ENCODE results near the gene COL8A1.
A peak's percentile ranks its signal among the peaks of the same experiment; 100 is the strongest.

Gene COL8A1

DNA sequence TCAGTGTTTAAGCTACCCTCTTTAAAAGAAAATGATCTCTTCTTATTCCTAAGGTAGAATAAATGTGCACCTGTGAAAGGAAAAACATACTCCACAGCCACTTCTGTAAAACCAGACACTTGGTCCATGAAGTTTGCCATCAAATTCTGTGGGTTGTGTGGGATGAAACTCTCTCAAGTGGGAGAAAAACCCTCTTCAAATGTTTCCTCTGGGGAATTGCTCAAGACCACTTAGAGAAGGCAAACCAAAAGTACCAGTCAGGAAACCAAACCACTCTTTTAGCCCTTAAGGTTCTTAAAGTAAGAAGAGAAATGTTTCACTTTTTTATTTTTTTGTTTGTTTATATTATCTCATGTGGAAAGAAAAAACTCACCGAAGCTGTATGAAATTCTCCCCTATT, 1.2 kb downstream of the COL8A1 start:
- no peak for DNase-seq (ENCODE audit: low read depth, low spot score)

DNA sequence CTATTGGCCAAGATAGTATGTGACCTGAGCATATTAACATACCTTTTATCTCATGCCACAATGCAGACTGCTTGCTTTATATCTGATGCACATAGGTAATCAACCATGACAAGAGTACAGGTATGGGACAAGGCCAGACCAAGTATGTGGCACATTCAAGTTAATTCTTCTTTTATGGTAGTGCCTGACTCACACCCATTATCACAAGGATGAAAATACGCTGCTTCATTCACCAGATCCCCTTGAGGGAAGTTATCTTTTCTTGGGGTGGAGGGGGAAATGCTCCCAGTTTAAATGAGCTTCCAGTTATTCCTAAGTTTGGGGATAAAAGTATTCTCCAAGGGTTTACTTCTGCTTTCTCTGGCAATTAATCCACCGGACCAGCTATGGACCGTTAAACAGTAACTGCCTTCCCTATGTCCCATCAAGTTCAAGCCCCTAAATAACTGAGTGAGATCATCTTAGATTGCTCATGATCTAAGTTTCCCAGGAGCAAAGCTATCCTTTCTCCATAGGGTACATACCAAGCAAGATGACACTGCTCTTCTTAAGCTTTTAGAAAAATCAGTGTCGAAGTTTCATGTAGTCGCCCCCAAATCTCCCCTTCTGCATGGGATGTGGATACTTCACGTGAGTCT, 1.9 kb downstream of the COL8A1 start:
- DNase-seq (ENCODE audit: low read depth, low spot score): no peak

DNA sequence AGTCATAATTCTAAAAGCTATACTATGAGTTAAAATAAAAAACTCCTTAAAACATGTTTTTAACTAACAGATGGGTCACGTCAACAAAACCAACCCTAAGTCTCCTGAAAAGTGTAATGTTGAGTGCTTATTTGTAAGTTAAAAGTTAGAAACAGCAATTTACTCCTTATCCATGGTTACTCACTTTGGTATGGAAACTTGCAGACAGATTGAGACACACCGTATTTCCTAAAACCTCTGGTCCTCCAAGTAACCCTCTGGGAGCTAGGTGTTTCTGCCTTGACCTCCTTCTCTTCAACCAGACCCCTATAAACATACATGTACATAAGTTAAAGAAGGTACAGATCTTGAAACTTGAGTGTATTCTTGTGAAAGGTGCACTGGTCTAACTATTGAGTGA, 3.1 kb downstream of the COL8A1 start:
- no peak for DNase-seq (ENCODE audit: low read depth, low spot score)

DNA sequence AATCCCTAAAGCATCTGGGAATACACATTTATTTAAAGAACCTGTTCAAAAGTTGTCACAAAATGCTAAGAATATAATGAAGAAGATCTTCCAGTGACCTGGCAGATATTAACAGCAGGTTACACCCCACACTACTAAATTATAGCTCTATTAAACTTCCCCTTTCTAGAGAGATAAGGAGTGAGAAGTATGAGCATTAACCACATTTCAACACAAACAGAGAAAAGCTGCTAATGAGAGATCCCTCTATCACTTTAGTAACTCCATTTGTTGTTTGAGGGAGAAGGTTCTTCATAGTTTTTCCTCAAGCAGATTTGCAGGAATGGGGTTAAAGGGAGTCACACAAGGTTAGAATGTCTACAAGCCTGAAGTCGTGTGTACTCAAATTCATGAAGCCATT, 3.6 kb downstream of the COL8A1 start:
- no peak for DNase-seq (ENCODE audit: low read depth, low spot score)

DNA sequence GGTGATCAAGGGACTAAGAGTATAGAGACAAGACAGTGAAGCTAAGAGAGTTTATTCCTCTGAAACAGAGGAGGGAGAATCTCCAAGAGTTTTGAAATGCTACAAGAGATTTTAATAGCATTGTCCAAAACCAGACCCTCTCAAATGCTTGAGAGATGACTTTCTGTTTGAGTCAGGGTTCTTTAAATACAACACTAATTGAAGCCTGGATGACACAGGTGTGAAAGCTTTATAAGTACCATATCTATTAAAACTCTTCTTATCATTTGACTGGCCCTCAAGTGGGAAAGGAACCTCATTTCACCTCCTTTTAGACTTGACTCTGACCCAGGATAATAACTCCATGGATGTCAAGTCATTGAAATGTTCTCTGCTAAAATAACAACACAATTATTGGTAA, 5.6 kb downstream of the COL8A1 start:
- DNase-seq (ENCODE audit: low read depth, low spot score): no peak

DNA sequence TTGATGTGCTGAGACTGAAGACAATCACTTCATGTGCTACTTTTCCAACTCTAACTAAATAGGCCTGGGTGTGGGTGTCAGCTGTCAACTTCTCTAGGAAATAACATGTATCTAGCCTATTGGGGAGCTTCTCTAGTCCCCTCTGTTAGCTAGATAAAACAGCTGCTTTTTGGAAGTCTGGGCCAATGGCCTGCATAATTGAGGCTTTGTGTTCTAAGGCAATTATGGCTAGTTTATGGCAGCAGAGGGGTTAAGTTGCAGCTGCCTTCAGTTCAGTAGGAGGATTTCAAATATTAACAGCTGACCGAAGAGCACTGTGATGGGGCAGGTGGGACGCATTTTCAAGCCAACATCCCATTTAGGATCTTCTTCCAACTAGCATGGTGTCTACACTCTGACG, 6.4 kb downstream of the COL8A1 start:
- no peak for DNase-seq (ENCODE audit: low read depth, low spot score)

DNA sequence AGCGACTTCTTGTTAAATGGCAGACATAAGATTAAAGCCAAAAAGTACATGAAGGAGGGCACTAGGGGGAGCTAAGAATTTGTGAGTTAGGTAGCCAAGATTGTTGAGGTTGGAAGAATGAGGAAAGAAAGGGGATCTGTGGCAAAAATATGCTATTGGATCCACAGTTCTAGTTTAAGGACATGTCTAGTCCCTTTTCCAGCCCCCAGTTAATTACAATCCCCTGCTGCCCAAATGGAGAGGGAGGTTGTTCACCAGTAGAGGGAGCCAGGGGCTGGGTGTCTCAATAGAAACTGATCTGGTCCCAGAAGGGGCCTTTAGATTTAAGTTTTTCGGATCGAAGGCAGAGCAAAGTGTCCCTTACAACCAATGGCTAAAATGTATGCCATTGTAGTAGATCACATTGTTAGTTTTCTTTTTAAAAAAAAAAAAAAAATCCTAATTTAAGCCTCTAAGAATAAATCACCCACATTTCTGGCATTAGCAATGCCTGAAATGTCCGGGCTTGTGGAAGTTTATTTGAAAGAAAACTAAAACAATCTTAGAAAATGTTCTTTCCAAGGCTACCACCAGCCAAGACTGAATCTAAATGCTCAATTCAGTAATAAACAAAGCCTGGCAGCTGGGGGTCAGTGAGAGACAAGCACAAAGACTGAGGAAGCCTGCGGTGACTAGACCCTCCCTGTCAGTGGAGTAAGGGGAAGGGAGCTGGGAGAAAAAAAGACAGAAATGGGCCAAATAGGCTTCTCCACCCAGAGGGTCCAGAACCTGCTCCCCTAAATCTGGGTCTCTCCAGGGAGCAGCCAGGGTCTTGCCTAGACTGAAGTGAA, 7.1 kb downstream of the COL8A1 start:
- DNase-seq (ENCODE audit: low read depth, low spot score): no peak

DNA sequence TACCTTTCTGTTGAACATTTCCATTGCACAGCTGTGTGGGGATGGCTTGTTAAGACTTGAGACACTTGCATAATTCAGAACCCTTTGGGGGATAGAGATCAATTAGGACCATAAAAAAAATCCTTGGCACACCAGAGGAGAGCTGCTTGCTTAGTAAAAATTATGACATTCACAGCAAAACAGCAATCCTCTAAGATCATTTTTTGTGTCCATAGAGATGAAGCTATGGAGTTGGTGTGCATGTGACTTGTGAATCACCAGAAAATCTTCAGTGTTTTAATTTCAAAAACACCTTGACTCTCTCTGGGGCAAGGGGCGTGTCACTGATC, 7.7 kb downstream of the COL8A1 start:
- DNase-seq (ENCODE audit: low read depth, low spot score): no peak

DNA sequence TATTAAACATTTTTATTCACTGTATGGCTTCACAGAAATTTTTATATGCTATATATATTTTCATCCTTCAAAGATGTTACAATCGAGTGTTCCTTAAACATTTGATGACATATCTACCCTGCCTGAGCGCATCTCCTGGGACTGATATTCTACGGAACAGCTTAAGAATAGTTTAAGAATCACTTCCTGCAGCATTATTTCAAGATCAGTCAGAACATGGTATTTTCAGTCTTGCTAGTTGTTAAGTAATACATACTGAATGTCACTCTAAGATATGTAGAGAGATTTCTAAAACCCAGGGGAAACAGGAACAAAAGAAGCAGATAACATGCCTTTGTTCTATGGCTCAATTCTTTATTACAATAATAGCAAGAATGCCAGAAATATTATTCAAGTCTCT, 8.7 kb downstream of the COL8A1 start:
- no peak for DNase-seq (ENCODE audit: low read depth, low spot score)

DNA sequence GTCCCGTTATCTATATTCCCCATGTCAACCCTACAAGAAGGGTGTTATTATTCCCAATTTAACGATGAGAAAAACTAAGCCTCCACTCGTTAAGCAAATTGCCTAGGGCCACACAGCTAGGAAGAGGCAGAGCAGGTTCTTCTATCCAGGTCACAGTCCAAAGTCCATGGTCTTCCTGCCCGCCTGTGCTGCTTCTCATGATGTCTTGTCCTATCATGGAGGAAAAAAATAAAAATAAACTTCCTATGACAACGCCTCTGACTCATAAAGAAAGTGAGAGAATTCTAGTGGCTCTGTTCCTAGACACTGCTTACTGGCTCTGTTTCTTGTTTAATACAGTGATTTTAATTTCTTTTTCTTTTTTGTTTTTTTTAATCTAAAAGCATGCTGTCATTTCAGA, 9.7 kb downstream of the COL8A1 start:
- no peak for DNase-seq (ENCODE audit: low read depth, low spot score)

DNA sequence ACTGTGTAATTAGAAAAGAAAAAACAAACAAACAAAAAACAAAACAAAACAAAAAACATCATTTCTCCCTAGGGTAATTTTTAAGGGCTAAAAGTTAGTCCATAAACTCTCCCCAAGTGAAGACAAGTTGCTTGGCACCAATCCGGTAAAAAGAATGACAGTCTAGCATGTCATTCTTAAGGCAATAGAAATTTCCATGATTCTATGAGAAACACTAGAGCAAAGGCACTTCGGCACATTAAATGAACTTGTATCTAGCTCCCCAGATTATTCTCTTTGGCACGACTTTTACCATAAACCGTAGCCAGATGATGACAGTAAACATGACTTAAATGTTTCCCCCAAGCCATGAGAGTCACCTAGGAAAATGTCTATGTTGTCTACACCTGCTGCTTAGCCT, 10.1 kb downstream of the COL8A1 start:
- DNase-seq (ENCODE audit: low read depth, low spot score): no peak

DNA sequence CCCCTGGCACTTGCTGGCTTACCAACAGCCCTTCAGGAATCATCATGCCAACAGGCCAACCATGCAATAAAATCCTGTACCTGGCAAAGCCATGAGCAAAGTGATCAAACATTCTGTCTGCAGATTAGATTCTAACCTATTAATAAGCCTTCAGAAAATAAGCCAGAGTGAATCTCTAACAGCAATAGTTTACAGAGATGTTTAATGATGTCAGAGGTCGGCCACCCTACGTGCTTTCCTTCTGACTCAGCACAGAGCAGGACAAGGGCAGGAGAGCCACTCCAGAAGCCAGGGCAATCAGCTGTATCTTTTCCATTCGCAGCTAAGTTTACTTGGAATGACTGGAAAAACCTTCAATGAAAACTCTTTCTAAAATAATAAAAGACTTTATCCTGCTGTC, 13.1 kb downstream of the COL8A1 start:
- DNase-seq (ENCODE audit: low read depth, low spot score): no peak

DNA sequence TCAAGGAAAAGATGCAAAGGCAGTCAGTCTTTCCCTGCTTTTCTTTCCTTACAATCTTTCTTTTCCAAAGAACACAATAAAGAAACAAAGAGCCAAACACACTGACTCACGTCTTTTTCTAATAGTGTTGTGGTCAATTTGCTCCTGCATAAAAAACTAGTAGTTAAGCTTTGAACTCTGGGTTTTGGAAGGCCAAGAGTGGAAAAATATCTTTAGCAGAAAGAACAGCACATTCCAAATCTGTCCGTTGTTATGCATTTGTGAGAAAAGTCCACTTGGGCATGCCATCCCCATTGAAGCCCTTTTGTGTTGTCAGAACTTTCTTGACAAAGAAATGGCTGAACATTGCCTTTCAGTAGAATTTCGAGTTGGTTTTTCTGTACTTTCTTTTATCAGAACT, 18.2 kb downstream of the COL8A1 start:
- DNase-seq (ENCODE audit: low read depth, low spot score): no peak

DNA sequence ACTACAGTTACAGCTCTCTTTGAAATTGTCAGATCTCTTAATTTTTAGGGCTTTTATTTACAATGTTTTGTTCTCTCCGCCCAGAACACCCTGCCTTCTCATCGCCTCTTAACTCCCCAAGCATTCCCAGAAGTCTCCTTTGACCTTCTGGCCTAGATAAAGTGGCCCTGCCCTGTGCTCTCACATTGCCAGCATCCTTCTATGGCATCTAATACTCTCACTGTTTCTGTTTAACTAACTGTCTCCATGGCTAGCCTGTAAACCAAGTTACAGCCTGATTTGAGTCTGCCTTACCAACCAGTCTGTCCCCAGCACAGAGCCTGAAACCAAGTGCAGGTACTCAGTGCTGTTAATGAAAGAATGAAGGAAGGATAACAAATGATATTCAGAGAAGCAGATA, 19.9 kb downstream of the COL8A1 start:
- DNase-seq (ENCODE audit: low read depth, low spot score): no peak

DNA sequence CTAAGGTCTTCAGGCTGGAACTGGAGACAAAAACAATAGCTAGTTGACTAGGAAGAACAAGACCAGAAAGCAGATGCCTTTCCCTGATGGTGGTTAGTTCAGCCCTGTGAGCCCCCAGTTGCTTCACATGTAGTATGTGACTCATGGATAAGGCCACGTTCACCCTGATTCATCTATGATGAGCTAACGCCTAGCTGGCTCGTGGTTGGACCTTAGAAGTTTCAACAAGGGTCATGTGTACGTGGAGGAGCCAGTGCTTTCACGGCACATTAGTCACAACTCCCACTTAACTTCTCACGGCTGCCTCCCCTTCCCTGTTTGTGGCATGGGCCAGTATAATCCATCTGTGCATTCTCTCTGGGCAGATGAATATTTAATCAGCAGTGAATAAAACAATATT, 20.6 kb downstream of the COL8A1 start:
- peak; percentile 84 for DNase-seq (ENCODE audit: low read depth, low spot score)

DNA sequence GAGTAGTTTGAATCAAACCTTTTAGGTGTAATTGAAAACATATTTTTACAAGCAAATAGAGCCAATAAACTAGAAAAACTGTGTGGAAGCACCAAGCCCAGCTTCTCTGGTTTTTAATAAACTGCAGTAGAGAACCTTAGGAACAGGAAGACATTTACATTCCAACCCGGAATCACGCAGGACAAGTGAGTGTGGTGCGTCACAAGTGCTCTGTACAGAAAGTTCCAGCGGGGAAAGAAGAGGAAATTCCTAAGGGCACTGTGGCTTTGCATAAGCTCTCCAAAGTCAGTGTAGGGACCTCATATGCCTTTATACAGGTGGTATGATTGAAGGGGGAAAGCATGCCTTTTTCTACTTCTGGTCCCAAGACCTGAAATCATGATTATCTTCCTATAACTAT, 21.6 kb downstream of the COL8A1 start:
- DNase-seq (ENCODE audit: low read depth, low spot score): no peak

DNA sequence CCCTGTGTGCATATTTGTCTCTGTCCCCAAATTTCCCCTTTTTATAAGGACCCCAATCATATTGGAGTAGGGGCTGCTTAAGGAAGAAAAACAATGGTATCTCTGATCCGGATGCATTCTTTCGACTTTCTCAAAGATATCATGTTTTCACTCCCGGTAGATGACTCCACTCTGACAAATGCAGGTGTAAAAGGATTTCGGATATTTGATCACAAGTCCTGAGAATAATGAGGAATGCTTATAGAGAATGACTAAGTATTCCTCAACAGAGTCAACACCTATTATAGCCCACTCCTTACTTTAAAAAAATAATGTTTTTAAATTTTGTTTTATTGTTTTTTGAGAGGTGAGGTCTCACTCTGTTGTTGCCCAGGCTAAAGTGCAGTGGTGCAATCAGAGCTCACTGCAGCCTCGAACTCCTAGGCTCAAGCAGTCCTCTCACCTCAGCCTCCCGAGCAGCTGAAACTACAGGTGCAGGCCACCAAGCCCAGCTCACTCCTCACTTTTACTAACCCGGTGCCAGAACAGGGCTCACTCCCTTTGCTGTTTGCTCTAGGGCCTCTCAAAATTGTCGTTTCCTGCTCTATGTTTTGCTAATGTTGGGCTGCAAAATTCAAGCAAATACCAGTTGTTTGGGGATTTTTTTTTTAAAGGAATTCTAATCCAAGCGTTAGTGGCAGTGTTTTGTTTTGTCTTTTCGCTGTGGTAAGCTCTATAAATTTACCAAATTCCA, 24.6 kb downstream of the COL8A1 start:
- DNase-seq (ENCODE audit: low read depth, low spot score): no peak

DNA sequence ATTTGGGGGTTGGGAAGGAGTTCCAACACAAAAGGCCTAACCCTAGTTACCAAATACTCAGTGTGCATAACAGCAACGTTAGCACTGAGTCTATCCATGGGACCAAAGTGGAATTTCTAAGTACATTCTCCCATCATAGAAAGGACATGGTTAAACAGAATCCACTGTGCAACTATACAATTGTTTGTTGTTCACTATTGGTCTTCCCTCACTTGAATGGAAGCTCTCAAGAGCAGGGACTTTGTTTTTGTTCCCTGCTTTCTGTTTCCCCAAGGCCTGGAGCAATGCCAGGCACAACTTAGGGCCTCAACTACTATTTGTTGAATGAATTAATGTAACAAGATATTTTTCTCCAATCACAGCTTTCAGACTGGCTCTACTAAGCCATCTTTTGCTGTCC, 25.6 kb downstream of the COL8A1 start:
- DNase-seq (ENCODE audit: low read depth, low spot score): no peak

DNA sequence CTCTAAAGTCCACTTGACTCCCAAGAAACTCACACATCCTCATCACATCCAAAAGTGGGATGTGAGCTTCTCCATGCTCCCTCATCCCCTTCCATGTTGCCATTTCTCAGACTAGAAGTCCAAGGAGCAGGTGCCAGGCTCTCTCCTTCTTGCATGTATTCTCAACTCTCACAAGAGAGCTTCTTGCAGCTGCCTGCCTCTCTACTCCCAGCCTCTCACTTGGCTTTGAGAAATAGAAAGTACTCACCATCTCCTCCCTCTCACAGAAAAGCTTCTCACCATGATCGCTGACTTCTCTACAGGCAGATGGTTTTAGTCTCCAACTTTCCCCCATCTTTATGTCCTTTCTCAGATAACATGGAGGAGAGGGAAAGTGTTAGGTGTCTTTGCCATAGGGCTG, 26.6 kb downstream of the COL8A1 start:
- no peak for DNase-seq (ENCODE audit: low read depth, low spot score)

DNA sequence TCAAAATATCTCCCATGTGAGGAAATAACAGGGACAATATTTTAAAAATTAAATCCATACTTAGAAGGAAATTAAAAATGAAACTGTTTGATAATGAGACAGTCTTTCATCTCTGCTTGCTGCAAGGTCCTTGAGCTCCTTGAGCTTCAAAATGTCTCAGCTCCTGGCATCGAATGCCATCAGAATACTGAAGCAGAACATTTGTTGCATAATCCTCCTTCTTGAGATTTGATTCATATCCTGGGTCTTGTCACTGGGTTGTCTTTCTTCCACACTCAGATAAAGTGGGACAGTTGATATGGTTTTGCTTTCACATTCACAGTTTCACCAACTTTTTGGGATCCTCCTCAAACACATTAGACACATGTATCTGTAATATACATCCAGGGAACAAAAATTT, 27.8 kb downstream of the COL8A1 start:
- no peak for DNase-seq (ENCODE audit: low read depth, low spot score)

DNA sequence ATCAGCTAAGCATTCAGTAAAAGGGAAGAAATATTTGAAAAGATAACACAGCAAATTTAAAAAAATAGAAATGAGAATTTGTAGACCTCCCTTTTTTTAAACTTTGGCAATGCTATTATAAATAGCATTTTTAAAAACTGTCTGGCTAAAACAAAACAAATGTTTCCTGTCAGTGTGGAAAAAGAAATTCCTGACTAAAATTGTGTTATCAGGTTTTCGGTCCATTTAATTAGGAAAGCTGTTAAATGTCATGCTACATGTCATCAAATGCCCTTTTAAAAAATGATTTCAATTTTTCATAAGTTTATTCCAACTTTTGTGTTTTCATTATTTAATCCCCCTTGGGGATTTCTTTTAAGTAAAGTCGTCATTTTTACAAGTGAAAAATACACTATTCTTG, 29.6 kb downstream of the COL8A1 start:
- no peak for DNase-seq (ENCODE audit: low read depth, low spot score)

DNA sequence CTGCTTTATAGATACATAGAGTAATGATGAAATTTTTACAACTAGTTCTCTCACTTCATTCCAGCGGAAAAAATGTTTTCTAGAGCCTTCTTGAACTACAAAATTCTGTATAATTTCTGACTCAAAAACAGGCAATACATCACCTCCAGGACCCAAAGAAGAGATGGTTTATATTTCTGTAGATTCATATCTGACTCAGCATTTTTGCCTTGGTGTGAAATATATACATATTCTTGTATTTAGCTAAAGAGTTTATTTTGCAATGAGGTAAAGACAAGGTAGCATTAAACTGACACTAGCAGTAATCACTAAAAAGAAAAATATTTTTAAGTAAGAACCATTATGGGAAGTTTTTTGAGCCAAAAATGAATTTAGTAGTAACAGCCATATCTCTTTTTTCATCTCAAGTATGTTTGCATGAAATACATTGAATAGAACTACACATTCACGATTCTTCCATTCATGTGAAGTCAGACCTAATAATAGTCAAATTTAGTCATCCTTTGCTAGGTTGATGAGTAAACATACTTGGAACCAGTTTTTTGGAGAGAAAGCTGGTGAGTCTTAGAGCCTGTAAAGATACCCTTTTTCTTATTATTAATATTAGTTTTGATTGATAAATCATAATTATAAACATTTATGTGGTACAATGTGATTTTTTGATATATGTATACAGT, 31.6 kb downstream of the COL8A1 start:
- no peak for DNase-seq (ENCODE audit: low read depth, low spot score)

DNA sequence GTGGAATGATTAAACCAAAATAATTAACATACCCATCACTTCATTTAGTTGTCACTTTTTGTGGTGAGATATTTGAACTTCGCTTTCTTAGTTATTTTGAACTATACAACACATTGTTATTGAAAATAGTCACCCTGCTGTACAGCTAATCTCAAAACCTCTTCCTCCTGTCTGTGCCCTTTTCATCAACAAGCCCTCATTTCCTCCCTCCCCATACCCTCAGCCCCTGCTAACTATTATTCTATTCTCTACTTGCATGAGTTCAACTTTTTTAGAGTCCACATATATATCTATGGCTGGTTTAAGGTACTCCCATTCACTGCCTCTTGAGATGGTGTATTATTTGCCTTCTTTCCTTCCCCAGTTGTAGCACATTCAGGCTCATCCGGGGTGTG, 32.2 kb downstream of the COL8A1 start:
- DNase-seq (ENCODE audit: low read depth, low spot score): no peak

All from smooth muscle cell of the brain vasculature (primary cell).